ENCODE data around the gene CORO6. TPM values are rescaled to one million over a fixed set of nuclear protein-coding genes. Genes with fewer than 3 reads are reported as not detected.

CORO6 gene
- total and polyA plus RNA-seq, 10 of the 15 experiments (the other 5 are each of a cell fraction or from before 2014, with no cell fraction given), result 0.26 to 5.0 (median 1.7) TPM; not detected in 1

DNA sequence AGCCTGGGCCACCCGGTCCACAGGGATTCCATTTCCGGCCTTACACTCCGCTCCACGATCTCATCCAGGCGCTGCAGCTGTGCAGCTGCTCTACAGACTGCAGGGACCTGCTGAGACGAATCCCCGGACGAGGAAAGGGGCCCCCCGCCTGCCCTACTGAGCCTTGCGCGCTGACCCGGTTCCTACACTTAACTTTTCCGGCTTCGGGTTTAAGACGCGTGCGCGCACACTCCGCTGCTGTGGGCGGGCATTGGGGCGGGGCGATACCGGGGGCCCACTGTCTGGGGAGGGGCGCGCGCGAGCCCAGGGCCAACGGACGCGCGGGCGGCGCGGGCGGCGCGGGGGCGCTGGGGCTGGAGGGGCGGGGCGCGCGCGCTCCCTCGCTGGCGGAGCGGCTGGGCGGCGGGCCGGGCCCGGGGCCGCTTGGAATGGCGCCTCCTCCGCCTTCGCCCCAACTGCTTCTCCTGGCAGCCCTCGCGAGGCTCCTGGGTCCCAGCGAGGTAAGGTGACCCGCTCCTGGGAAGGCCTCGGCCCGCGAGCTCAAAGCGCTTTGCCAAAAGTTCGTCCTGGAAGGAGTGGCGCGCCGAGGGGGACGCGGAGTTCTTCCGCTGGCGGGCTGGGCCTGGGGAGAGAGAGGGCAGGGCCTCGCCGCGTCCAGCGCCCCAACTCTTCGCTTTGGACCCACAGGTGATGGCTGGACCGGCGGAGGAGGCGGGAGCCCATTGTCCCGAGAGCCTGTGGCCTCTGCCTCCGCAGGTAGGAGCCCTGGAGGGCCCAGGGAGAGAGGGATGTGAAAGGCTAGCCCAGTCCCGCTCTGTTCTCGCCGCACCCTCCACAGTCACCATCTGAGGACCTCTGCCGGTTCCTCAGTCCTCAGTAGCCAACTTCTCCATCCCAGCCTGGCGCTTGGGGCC is 54.1 kb downstream of the CORO6 start, which contains the start of gene TP53I13 (continued):
- no peak for TF ChIP-seq NFXL1 (IDR thresholded peaks at IDR 0.05; ENCODE audit: borderline replicate concordance)
- TF ChIP-seq, protein P1, sequence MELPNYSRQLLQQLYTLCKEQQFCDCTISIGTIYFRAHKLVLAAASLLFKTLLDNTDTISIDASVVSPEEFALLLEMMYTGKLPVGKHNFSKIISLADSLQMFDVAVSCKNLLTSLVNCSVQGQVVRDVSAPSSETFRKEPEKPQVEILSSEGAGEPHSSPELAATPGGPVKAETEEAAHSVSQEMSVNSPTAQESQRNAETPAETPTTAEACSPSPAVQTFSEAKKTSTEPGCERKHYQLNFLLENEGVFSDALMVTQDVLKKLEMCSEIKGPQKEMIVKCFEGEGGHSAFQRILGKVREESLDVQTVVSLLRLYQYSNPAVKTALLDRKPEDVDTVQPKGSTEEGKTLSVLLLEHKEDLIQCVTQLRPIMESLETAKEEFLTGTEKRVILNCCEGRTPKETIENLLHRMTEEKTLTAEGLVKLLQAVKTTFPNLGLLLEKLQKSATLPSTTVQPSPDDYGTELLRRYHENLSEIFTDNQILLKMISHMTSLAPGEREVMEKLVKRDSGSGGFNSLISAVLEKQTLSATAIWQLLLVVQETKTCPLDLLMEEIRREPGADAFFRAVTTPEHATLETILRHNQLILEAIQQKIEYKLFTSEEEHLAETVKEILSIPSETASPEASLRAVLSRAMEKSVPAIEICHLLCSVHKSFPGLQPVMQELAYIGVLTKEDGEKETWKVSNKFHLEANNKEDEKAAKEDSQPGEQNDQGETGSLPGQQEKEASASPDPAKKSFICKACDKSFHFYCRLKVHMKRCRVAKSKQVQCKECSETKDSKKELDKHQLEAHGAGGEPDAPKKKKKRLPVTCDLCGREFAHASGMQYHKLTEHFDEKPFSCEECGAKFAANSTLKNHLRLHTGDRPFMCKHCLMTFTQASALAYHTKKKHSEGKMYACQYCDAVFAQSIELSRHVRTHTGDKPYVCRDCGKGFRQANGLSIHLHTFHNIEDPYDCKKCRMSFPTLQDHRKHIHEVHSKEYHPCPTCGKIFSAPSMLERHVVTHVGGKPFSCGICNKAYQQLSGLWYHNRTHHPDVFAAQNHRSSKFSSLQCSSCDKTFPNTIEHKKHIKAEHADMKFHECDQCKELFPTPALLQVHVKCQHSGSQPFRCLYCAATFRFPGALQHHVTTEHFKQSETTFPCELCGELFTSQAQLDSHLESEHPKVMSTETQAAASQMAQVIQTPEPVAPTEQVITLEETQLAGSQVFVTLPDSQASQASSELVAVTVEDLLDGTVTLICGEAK (IDR thresholded peaks at IDR 0.05; ENCODE audit: borderline replicate concordance), result no peak
- peak; percentile 46; the same call in 1 of the 2 replicates for TF ChIP-seq IKZF1 (conservative IDR thresholded peaks at IDR 0.05)
- TF ChIP-seq, protein P2, sequence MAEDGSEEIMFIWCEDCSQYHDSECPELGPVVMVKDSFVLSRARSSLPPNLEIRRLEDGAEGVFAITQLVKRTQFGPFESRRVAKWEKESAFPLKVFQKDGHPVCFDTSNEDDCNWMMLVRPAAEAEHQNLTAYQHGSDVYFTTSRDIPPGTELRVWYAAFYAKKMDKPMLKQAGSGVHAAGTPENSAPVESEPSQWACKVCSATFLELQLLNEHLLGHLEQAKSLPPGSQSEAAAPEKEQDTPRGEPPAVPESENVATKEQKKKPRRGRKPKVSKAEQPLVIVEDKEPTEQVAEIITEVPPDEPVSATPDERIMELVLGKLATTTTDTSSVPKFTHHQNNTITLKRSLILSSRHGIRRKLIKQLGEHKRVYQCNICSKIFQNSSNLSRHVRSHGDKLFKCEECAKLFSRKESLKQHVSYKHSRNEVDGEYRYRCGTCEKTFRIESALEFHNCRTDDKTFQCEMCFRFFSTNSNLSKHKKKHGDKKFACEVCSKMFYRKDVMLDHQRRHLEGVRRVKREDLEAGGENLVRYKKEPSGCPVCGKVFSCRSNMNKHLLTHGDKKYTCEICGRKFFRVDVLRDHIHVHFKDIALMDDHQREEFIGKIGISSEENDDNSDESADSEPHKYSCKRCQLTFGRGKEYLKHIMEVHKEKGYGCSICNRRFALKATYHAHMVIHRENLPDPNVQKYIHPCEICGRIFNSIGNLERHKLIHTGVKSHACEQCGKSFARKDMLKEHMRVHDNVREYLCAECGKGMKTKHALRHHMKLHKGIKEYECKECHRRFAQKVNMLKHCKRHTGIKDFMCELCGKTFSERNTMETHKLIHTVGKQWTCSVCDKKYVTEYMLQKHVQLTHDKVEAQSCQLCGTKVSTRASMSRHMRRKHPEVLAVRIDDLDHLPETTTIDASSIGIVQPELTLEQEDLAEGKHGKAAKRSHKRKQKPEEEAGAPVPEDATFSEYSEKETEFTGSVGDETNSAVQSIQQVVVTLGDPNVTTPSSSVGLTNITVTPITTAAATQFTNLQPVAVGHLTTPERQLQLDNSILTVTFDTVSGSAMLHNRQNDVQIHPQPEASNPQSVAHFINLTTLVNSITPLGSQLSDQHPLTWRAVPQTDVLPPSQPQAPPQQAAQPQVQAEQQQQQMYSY (CRISPR knock-in tag; IDR thresholded peaks at IDR 0.05), result no peak
- peak; percentile 78 for TF ChIP-seq POLR2A (IDR thresholded peaks at IDR 0.05; ENCODE audit: low read depth, low read length)
- no peak for TF ChIP-seq RCOR1 (conservative IDR thresholded peaks at IDR 0.05; ENCODE audit: low read depth, low read length)
- TF ChIP-seq BRCA1 (IDR thresholded peaks at IDR 0.05; ENCODE audit: low read depth, low read length), result no peak
- no peak for TF ChIP-seq ZNF592 (IDR thresholded peaks at IDR 0.05)
- TF ChIP-seq CBFB (IDR thresholded peaks at IDR 0.05; ENCODE audit: low read depth), result no peak
- TF ChIP-seq MYC (IDR thresholded peaks at IDR 0.05; ENCODE audit: insufficient read depth, insufficient read length, insufficient replicate concordance, low read length, severe bottlenecking), result no peak
- no peak for TF ChIP-seq SMC3 (IDR thresholded peaks at IDR 0.05; ENCODE audit: borderline replicate concordance, low read length)
- TF ChIP-seq ZNF622 (IDR thresholded peaks at IDR 0.05), result no peak
- TF ChIP-seq SMAD1 (IDR thresholded peaks at IDR 0.05; ENCODE audit: low read depth, partially characterized antibody), result no peak
- peak in 1 of 2 experiments; percentile 60; a peak in 1 of 4 replicates for TF ChIP-seq BHLHE40 (IDR thresholded peaks at IDR 0.05; ENCODE audit: borderline replicate concordance in 1 of 2, low read depth in 2 of 2, low read length in 1 of 2)
- no peak for TF ChIP-seq CBX3 (IDR thresholded peaks at IDR 0.05; ENCODE audit: borderline replicate concordance, low read depth)
